RWPE1 (cell line): ENCODE measurements around the gene NDEL1.
"Not testable (repeated sequence)": the region's sequence is repeated elsewhere in the genome, so short reads cannot be mapped to it uniquely, and the experiment has no call there.

ENCODE experiments used
- CTCF ChIA-PET: fragments of 350-600 bp; sonication (Branson Sonifier 250); formaldehyde crosslinking; extraction: SDS; loops from one replicate; lab custom pipeline; 2021; lab: Yijun Ruan, JAX
- POLR2A ChIA-PET: fragments of 400-600 bp; formaldehyde crosslinking; extraction: SDS; loops from one replicate; lab custom pipeline; 2020; ENCODE audit warnings: antibody characterized with exemption; ENCODE audit not compliant: low non-redundant PET; lab: Yijun Ruan, JAX
- DNase-seq: peaks from one replicate; pipeline ENCODE4 v3.0.0; 2012; ENCODE audit warnings: low spot score
- H3K27ac ChIP-seq: fragments of 450-650 bp; 2 replicates; pipeline ENCODE4 v1.5.1; 2017
- TF ChIP-seq, protein P1 (sequence below): fragments of 450-650 bp; conservative IDR thresholded peaks from 2 replicates; pipeline ENCODE4 v1.5.1; 2017; ENCODE audit warnings: low read depth, mild to moderate bottlenecking

The NDEL1 gene

GRCh38 chr17:8392674-8393469 lies 42.8 kb upstream of the NDEL1 start:
- H3K27ac ChIP-seq = no peak overlapping the region
- TF ChIP-seq, protein P1, sequence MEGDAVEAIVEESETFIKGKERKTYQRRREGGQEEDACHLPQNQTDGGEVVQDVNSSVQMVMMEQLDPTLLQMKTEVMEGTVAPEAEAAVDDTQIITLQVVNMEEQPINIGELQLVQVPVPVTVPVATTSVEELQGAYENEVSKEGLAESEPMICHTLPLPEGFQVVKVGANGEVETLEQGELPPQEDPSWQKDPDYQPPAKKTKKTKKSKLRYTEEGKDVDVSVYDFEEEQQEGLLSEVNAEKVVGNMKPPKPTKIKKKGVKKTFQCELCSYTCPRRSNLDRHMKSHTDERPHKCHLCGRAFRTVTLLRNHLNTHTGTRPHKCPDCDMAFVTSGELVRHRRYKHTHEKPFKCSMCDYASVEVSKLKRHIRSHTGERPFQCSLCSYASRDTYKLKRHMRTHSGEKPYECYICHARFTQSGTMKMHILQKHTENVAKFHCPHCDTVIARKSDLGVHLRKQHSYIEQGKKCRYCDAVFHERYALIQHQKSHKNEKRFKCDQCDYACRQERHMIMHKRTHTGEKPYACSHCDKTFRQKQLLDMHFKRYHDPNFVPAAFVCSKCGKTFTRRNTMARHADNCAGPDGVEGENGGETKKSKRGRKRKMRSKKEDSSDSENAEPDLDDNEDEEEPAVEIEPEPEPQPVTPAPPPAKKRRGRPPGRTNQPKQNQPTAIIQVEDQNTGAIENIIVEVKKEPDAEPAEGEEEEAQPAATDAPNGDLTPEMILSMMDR = no peak
- no peak for DNase-seq
- ChIA-PET CTCF (interaction anchor here (0.6 kb wide), 1 partner anchor 1159 kb away, joined by 3 read pairs; no protein-coding TSS in a partner anchor), POLR2A (no interaction called here)

- POLR2A ChIA-PET = interaction anchor here (0.8 kb wide), 1 partner anchor 71 kb away, joined by 5 read pairs; no protein-coding TSS in a partner anchor
- no peak overlapping the region for H3K27ac ChIP-seq
- TF ChIP-seq, protein P1 = no peak
- CTCF ChIA-PET = no interaction called here
- no peak for DNase-seq
Observed at GRCh38 chr17:8393470-8394231, 42.0 kb upstream of the NDEL1 start.

DNA sequence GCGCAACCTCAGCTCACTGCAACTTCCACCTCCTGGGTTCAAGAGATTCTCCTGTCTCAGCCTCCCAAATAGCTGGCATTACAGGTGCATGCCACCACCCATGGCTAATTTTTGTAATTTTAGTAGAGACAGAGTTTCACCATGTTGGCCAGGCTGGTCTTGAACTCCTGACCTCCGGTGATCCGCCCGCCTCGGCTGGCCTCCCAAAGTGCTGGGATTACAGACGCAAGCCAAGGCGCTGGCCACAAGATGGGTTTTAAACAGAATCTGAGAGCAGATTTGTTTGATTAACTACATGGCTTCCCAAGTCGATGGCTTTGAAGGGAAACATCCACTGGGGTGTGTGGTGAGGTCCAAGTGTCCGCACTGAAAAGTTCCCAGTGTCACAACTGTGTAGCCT lies 41.2 kb upstream of the NDEL1 start:
- CTCF ChIA-PET, H3K27ac ChIP-seq, DNase-seq: not testable (repeated sequence)
- POLR2A ChIA-PET = interaction anchor here (0.6 kb wide), 2 partner anchors 17 to 19 kb away, joined by 3 read pairs; no protein-coding TSS in a partner anchor

DNA sequence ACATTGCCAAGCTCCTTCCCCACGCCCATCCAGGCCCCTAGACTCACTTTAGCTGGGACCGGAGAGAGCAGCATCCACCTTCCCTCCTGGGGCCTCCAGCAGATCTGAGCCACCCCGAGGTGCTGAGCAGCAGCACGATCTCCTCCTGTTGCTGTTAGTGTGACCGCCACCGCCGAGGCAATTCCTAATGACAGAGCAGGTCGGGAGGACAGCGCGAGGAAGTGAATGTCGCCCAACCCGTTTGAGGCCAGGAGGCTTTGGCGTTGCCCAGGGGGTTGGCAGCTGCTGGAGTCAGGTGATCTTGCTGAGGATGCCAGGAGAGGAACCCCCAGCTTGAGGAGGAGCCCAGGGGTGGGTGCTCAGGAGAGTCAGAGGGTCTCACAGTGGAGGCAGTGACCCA lies 38.0 kb upstream of the NDEL1 start, which contains the start of gene RNF222:
Gene RNF222 (minus strand): TSS at position 192 of the 400 bp plus-strand sequence. CDS start 4,366 bp downstream, outside the sequence.
- no peak for DNase-seq
- H3K27ac ChIP-seq = no peak within 1 kb of the TSS
- POLR2A ChIA-PET = no interaction called here
- TF ChIP-seq, protein P1 = no peak
- CTCF ChIA-PET = interaction anchor here (0.6 to 0.9 kb wide), 2 partner anchors 14 to 21 kb away, joined by 3 read pairs; partner anchors contain the start of gene KRABD2

GRCh38 chr17:8398980-8399379 lies 36.7 kb upstream of the NDEL1 start:
- ChIA-PET POLR2A (no interaction called here), CTCF (interaction anchor here (0.6 to 0.7 kb wide), 2 partner anchors 27 to 825 kb away, joined by 3 read pairs; no protein-coding TSS in a partner anchor)
- TF ChIP-seq, protein P1 = no peak
- no peak overlapping the region for H3K27ac ChIP-seq
- DNase-seq = no peak

GRCh38 chr17:8401107-8401506 lies 34.6 kb upstream of the NDEL1 start:
- POLR2A ChIA-PET = no interaction called here
- H3K27ac ChIP-seq = no peak overlapping the region
- DNase-seq = no peak
- TF ChIP-seq, protein P1 = no peak
- CTCF ChIA-PET = no interaction called here
